Gastroesophageal sphincter (tissue), 3 donors: ENCODE measurements around the gene ACBD6.

Experiments
- EP300 ChIP-seq: sonication (generic); formaldehyde crosslinking; IDR thresholded peaks from one replicate; pipeline ENCODE4 v1.6.1; 2017; ENCODE audit warnings: antibody characterized with exemption, mild to moderate bottlenecking
- POLR2A ChIP-seq, 2 donors: fragments of 450-650 bp; IDR thresholded peaks; one replicate each; pipeline ENCODE4 v1.6.1; 2017; ENCODE audit warnings: antibody characterized with exemption in 2 of 2, mild to moderate bottlenecking in 2 of 2, moderate library complexity in 1 of 2
- POLR2AphosphoS5 ChIP-seq: sonication (generic); formaldehyde crosslinking; IDR thresholded peaks from one replicate; pipeline ENCODE4 v1.6.1; 2017; ENCODE audit warnings: antibody characterized with exemption
- TF ChIP-seq, protein P1 (sequence below), 4 experiments: fragments of 200-600 bp in 2 of 4; fragments of 450-650 bp in 2 of 4; sonication (generic) in 1 of 4; IDR thresholded peaks; one replicate each; pipeline ENCODE4 v1.5.1; 2017 to 2019; ENCODE audit warnings: antibody characterized with exemption in 4 of 4, mild to moderate bottlenecking in 2 of 4, moderate library complexity in 2 of 4

DNA sequence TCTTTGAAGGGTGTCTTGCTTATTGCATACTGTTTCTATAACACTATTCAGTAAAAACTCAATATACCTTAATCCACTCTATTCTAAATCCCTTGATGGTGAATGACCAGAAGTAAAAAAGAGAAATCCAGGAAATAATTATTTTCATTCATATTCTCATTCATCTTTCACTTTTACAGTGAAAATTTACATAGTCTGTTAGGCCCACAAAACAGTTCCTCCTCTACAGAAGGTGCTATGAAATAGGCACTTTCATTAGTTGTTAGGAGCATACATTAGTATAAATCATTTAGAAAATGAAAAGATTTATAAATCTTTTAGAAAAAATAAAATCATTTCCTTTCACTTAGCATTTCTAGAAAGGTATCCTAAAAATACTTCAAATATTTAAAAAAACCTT is 157.2 kb downstream of the ACBD6 start:
- TF ChIP-seq POLR2A (IDR thresholded peaks at IDR 0.05) (no peak), EP300 (no peak), POLR2AphosphoS5 (no peak)
- TF ChIP-seq, protein P1, sequence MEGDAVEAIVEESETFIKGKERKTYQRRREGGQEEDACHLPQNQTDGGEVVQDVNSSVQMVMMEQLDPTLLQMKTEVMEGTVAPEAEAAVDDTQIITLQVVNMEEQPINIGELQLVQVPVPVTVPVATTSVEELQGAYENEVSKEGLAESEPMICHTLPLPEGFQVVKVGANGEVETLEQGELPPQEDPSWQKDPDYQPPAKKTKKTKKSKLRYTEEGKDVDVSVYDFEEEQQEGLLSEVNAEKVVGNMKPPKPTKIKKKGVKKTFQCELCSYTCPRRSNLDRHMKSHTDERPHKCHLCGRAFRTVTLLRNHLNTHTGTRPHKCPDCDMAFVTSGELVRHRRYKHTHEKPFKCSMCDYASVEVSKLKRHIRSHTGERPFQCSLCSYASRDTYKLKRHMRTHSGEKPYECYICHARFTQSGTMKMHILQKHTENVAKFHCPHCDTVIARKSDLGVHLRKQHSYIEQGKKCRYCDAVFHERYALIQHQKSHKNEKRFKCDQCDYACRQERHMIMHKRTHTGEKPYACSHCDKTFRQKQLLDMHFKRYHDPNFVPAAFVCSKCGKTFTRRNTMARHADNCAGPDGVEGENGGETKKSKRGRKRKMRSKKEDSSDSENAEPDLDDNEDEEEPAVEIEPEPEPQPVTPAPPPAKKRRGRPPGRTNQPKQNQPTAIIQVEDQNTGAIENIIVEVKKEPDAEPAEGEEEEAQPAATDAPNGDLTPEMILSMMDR (IDR thresholded peaks at IDR 0.05), result no peak
